Measurements from ENCODE around the gene RAPH1.

RAPH1 gene

DNA sequence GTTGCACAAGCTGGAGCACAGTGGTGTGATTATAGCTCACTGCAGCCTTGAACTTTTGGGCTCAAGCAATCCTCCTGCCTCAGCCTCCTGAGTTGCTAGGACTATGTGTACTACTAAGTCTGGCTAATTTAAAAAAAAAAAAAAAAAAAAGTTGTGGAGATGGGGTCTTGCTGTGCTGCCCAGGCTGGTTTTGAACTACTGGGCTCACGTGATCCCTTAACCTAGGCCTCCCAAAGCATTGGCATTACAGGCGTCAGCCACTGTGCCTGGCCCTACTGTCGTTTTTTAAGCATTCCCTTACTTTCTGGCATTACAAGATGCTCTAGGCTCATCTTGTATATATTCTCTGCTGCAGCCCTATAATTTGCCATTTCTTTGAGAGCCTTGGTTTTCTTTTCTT is 88.3 kb downstream of the RAPH1 start:
- no peak for DNase-seq (ENCODE audit: low read depth)
- TF ChIP-seq POLR2A (IDR thresholded peaks at IDR 0.05; ENCODE audit: extremely low read depth, insufficient read length): no peak
- TF ChIP-seq MYC (IDR thresholded peaks at IDR 0.05; ENCODE audit: low read depth, low read length): no peak
- TF ChIP-seq, protein P1, sequence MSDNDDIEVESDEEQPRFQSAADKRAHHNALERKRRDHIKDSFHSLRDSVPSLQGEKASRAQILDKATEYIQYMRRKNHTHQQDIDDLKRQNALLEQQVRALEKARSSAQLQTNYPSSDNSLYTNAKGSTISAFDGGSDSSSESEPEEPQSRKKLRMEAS (IDR thresholded peaks at IDR 0.05; ENCODE audit: low read depth, low read length): no peak
- TF ChIP-seq, protein P2, sequence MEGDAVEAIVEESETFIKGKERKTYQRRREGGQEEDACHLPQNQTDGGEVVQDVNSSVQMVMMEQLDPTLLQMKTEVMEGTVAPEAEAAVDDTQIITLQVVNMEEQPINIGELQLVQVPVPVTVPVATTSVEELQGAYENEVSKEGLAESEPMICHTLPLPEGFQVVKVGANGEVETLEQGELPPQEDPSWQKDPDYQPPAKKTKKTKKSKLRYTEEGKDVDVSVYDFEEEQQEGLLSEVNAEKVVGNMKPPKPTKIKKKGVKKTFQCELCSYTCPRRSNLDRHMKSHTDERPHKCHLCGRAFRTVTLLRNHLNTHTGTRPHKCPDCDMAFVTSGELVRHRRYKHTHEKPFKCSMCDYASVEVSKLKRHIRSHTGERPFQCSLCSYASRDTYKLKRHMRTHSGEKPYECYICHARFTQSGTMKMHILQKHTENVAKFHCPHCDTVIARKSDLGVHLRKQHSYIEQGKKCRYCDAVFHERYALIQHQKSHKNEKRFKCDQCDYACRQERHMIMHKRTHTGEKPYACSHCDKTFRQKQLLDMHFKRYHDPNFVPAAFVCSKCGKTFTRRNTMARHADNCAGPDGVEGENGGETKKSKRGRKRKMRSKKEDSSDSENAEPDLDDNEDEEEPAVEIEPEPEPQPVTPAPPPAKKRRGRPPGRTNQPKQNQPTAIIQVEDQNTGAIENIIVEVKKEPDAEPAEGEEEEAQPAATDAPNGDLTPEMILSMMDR (IDR thresholded peaks at IDR 0.05; ENCODE audit: low read depth, low read length): no peak
- no peak overlapping the region for H3K4me3 ChIP-seq (ENCODE audit: low read depth, low read length)

DNA sequence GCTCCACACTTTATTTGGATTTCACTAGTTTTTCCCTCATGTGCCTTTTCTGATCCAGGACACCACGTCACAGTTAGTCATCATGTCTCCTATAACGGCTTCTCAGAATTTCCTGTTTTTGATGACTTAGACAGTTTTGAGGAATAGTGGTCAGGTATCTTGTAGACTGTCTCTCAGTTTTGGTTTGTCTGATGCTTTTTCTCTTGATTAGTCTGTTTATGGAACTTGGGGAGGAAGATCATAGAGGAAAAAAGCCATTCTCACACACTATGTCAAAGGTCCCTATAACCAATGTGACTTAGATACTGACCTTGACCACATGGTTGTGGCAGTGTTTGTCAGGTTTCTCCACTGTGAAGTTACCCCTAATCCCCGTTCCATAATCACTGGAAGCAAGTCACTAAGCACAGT is 89.0 kb downstream of the RAPH1 start:
- no peak overlapping the region for H3K4me3 ChIP-seq (ENCODE audit: low read depth, low read length)
- TF ChIP-seq POLR2A (IDR thresholded peaks at IDR 0.05; ENCODE audit: extremely low read depth, insufficient read length) (no peak), MYC (IDR thresholded peaks at IDR 0.05; ENCODE audit: low read depth, low read length) (no peak)
- TF ChIP-seq, protein P2 (IDR thresholded peaks at IDR 0.05; ENCODE audit: low read depth, low read length): no peak
- TF ChIP-seq, protein P1 (IDR thresholded peaks at IDR 0.05; ENCODE audit: low read depth, low read length): no peak
- DNase-seq (ENCODE audit: low read depth): peak; percentile 15

DNA sequence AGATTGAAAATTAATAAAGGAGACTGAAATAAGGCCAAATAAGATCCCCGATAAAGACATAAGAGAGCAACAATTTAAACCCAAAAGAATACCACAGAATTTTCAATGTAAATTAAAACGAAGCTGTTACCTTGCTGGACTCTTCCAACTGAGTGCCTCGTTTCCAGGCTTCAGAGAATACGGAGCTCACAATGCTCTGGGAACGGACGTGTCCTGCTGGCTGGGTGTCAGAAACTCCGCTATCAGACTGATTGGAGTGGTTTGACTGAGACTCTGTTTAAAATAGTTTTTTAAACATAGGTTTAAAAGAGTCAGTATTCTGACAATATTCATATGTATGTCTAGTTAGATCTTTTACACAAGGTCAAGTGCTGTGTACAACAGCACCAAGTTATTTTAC is 90.4 kb downstream of the RAPH1 start:
- no peak overlapping the region for H3K4me3 ChIP-seq (ENCODE audit: low read depth, low read length)
- TF ChIP-seq MYC (IDR thresholded peaks at IDR 0.05; ENCODE audit: low read depth, low read length) (no peak), POLR2A (IDR thresholded peaks at IDR 0.05; ENCODE audit: extremely low read depth, insufficient read length) (no peak)
- TF ChIP-seq, protein P2 (IDR thresholded peaks at IDR 0.05; ENCODE audit: low read depth, low read length): no peak
- TF ChIP-seq, protein P1 (IDR thresholded peaks at IDR 0.05; ENCODE audit: low read depth, low read length): no peak

DNA sequence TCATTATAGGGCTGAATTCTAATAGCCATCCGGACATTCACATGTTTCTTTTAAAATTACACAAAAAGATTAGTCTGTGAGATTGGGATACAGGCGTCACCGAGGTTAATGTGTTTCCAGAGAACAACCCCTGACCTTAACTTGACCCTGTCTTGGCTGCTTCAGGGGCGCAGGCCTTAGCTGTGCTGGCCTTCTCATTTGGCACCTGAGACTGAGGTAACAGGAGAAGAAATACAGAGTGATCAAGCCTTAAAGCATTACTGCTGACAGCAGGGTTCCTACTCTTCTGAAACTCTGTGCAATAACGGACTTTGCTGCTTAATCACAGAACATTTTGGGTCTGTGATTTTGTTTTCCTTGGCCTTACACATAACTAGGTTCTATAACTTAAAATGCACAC is 92.6 kb downstream of the RAPH1 start:
- no peak overlapping the region for H3K4me3 ChIP-seq (ENCODE audit: low read depth, low read length)
- no peak for TF ChIP-seq MYC (IDR thresholded peaks at IDR 0.05; ENCODE audit: low read depth, low read length)
- TF ChIP-seq, protein P1 (IDR thresholded peaks at IDR 0.05; ENCODE audit: low read depth, low read length): no peak
- TF ChIP-seq, protein P2 (IDR thresholded peaks at IDR 0.05; ENCODE audit: low read depth, low read length): no peak
- no peak for TF ChIP-seq POLR2A (IDR thresholded peaks at IDR 0.05; ENCODE audit: extremely low read depth, insufficient read length)
- no peak for DNase-seq (ENCODE audit: low read depth)

More for the DNA sequence above, 90.4 kb downstream of the RAPH1 start:
- DNase-seq (ENCODE audit: low read depth): no peak

DNA sequence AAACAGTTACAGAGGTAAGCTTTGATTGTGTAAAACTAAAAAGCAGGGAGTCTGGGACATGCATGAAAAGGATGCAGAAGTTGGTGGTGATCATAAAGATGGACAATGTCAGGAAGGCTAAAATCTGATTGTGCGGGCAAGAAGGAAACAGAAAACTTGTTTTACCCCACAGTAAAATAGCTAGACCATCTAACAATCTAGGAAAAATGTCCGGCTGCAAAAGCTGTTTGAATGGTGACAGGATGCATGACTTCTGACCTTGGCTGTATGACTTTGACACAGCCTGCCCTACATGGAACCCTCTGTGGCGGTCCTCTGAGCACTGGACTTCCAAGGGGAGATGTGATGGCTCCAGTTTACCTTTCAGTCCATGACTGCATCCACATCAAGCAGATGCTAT is 93.6 kb downstream of the RAPH1 start:
- DNase-seq (ENCODE audit: low read depth): no peak
- TF ChIP-seq, protein P1 (IDR thresholded peaks at IDR 0.05; ENCODE audit: low read depth, low read length): no peak
- TF ChIP-seq MYC (IDR thresholded peaks at IDR 0.05; ENCODE audit: low read depth, low read length) (no peak), POLR2A (IDR thresholded peaks at IDR 0.05; ENCODE audit: extremely low read depth, insufficient read length) (no peak)
- TF ChIP-seq, protein P2 (IDR thresholded peaks at IDR 0.05; ENCODE audit: low read depth, low read length): no peak
- no peak overlapping the region for H3K4me3 ChIP-seq (ENCODE audit: low read depth, low read length)

All from NB4 (cell line).